ENCODE data around the gene NFKBIE.

The NFKBIE gene

DNA sequence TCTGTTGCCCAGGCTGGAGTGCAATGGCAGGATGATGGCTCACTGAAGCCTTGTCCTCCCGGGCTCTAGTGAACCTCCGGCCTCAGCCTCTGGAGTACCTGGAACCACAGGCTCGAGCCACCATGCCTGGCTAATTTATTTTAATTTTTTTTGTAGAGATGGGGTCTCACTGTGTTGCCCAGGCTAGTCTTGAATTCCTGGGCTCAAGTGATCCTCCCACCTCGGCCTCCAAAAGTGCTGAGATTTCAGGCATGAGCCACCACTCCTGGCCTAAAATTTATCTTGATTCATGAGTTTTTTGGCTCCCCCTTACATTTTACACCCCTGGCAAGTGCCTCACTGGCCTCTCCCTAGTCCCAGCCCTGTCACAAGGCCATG lies 44.4 kb downstream of the NFKBIE start:
- no peak for DNase-seq (ENCODE audit: low read depth, low spot score)
- TF ChIP-seq, protein P1, sequence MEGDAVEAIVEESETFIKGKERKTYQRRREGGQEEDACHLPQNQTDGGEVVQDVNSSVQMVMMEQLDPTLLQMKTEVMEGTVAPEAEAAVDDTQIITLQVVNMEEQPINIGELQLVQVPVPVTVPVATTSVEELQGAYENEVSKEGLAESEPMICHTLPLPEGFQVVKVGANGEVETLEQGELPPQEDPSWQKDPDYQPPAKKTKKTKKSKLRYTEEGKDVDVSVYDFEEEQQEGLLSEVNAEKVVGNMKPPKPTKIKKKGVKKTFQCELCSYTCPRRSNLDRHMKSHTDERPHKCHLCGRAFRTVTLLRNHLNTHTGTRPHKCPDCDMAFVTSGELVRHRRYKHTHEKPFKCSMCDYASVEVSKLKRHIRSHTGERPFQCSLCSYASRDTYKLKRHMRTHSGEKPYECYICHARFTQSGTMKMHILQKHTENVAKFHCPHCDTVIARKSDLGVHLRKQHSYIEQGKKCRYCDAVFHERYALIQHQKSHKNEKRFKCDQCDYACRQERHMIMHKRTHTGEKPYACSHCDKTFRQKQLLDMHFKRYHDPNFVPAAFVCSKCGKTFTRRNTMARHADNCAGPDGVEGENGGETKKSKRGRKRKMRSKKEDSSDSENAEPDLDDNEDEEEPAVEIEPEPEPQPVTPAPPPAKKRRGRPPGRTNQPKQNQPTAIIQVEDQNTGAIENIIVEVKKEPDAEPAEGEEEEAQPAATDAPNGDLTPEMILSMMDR (IDR thresholded peaks at IDR 0.05; ENCODE audit: low read depth, low read length), result no peak
- no peak overlapping the region for H3K4me3 ChIP-seq (ENCODE audit: low read depth, low read length)
- in situ Hi-C loops (cut with HindIII; ENCODE audit: low sequenced_read_pairs), result no loop called here

DNA sequence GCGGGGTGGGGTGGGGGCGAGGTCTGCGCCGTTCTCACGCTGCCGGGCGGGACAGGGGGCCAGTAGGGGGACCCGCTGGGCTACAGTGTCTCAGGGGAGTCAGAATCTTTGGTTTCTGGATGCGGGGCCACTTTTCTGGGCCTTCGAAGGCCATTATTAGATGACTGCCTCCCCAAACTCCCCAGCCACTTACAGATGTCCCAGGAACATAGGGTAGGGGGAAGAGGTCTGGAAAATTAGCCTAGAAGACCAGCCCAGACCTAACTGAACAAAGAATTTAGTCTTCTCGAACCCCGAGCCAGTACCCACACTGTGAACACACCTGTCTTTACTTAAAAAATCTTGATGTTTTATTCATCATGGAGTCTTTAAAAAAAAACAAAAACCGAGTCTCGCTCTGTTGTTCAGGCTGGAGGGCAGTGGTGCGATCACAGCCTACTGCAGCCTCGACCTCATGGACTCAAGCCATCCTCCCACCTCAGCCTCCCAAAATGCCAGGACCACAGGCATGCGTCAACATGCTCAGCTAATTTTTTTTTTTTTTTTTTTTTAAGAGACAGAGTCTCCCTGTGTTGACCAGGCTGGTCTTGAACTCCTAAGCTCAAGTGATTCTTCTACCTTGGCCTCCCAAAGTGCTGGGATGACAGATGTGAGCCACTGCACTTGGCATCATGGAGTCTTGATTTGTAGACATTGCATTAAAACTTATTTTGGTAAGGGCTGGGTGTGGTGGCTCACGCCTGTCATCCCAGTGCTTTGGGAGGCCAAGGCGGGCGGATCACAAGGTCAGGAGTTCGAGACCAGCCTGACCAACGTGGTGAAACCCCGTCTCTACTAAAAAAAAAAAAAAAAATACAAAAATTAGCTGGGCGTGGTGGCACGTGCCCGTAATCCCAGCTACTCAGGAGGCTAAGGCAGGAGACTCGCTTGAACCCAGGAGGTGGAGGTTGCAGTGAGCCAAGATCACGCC lies 45.3 kb downstream of the NFKBIE start:
- in situ Hi-C loops (cut with HindIII; ENCODE audit: low sequenced_read_pairs), result no loop called here
- DNase-seq (ENCODE audit: low read depth, low spot score), result no peak
- TF ChIP-seq, protein P1 (IDR thresholded peaks at IDR 0.05; ENCODE audit: low read depth, low read length), result no peak
- H3K4me3 ChIP-seq (ENCODE audit: low read depth, low read length), result peak overlapping the region; percentile 30

DNA sequence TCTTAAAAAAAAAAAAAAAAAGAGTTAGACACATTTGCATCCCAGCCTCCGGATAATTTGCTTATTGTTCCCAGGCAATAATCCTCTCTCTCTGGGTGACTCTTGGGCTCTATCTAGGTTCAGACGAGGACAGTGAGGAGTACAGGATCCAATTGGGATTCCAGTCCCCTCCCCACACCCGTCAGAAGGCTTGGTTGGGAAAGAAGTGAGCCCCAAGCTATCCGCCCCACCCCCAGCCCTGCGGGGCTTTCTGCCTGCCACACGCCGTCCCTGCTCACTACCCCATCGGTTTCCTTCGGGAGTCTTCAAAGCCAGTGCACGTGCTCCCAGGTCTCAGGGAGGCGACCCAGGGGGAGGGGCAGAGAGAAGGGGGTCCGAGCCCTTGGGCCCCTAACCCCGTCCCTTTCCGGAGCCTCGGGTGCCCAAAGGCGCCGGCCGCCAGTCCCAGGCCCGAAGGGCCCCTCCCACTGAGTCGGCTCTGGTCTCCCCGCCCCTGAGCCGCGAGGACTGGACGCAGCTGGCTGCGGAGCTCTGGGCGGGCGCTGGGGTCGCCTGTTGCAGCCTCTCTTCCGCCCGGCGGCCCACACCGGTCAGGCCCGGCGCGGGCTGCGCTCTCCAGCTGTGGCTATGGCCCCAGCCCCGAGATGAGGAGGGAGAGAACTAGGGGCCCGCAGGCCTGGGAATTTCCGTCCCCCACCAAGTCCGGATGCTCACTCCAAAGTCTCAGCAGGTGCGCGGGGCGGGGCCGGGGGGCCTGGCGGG lies 46.1 kb downstream of the NFKBIE start:
- in situ Hi-C loops (cut with HindIII; ENCODE audit: low sequenced_read_pairs), result no loop called here
- H3K4me3 ChIP-seq (ENCODE audit: low read depth, low read length), result peak overlapping the region; percentile 30
- TF ChIP-seq, protein P1 (IDR thresholded peaks at IDR 0.05; ENCODE audit: low read depth, low read length), result no peak
- peak; percentile 56 for DNase-seq (ENCODE audit: low read depth, low spot score)

DNA sequence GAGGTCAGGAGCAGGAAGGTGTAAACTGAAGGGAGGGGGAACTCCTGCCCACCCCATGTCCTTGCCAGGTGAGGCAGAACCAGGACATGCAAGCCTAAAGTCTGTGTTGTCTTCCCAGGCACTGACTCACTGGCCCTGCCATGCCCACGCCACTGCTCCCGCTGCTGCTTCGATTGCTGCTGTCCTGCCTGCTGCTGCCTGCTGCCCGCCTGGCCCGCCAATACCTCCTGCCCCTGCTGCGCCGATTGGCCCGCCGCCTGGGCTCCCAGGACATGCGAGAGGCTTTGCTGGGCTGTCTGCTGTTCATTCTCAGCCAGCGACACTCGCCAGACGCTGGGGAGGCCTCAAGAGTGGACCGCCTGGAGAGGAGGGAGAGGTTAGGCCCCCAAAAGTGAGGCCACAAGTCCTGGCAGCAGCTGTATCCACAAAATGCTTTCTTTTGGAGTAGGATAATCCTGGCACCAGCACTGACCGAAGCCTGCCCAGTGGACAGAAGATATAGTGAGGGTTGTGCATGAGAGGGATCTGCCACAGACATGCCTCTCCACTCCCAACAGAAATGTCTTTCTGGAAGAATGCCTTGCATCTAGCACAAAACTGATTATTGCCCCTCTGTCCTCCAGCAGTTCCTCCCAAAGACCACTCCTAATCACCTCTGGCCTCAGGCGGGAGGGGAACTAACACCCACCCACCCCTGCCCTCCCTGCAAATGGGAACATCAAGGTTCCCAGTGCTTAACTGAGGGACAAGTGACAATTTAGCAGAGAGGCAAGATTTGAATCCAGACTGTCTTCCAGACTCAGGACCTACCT lies 47.8 kb downstream of the NFKBIE start:
- in situ Hi-C loops (cut with HindIII; ENCODE audit: low sequenced_read_pairs), result no loop called here
- H3K4me3 ChIP-seq (ENCODE audit: low read depth, low read length), result no peak overlapping the region
- peak; percentile 54 for DNase-seq (ENCODE audit: low read depth, low spot score)
- TF ChIP-seq, protein P1 (IDR thresholded peaks at IDR 0.05; ENCODE audit: low read depth, low read length), result no peak

DNA sequence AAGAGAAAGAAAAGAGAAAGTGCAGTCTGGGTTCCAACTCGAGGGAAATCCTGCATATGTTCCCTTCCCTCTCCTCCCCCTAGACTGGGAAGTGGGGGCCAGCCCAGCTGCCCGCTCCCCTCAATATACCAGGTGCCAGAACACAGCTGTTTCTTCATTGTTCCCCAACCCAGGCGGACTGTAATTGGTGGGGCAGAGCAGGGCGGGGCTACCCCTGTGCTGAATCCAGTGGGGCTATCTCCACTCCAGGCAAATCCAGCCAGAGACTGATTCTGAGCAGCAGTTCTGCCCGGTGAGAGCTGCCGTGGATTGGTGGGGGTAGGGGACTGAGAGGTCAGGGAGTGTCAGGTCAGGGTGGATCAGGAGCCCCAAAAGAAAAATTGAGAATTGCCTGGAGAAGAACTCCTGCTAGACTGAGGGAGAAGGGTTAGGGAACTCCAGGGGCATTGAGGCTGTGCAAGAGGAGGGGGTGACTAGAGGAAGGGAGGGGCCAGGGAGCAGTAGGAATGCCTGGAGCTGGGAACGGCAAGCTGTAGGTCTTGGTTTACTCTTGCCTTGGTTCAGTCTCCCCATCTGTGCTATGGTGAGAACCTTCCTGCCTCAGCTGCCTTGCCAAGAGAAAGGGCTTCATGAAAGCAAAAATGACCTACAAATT lies 48.5 kb downstream of the NFKBIE start, which contains the start of gene MYMX:
TSS of gene MYMX (plus strand) at position 250 of the 655 bp plus-strand sequence. CDS start 546 bp downstream, outside the sequence.
- TF ChIP-seq, protein P1 (IDR thresholded peaks at IDR 0.05; ENCODE audit: low read depth, low read length), result no peak
- in situ Hi-C loops (cut with HindIII; ENCODE audit: low sequenced_read_pairs), result no loop called here
- H3K4me3 ChIP-seq (ENCODE audit: low read depth, low read length), result no peak within 1 kb of the TSS
- DNase-seq (ENCODE audit: low read depth, low spot score), result no peak
